Astrocyte (in vitro differentiated cells and primary cell): ENCODE data around the gene CEND1.

Experiments
- CTCF ChIP-seq: IDR thresholded peaks from 2 replicates; pipeline ENCODE4 v1.5.1; 2011; ENCODE audit warnings: low read depth, mild to moderate bottlenecking, inconsistent platforms, low read length, moderate library complexity; ENCODE audit not compliant: insufficient read depth
- EZH2 ChIP-seq: IDR thresholded peaks from 2 replicates; pipeline ENCODE4 v1.6.1; 2012; ENCODE audit warnings: mild to moderate bottlenecking, low read length, inconsistent platforms; ENCODE audit not compliant: insufficient read depth

DNA sequence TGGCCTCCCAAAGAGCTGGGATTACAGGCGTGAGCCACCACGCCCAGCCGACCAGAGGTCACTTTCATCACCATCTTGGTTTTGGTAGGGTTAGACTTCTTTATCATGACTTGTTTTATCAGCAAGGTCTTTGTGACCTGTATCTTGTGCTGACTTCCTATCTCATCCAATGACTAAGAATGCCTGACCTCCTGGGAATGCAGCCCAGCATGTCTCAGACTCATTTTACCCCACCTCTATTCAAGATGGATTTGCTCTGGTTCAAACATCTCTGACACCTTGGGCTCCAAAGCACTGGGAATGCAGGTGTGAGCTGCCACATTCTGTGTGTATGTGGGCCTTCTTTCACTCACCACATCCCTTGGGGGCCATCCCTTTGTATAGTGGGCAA, 47.7 kb downstream of the CEND1 start:
- TF ChIP-seq EZH2 (no peak), CTCF (no peak)
